Nephron (organoid): ENCODE measurements around the gene ATP10B.

Experiments
- H3K27ac Mint-ChIP-seq, 3 experiments: 2 replicates each; pipeline ENCODE4 v1.8.0; 2020; ENCODE audit warnings: mixed read lengths in 3 of 3, mild to moderate bottlenecking in 2 of 3, moderate library complexity in 1 of 3
- H3K27me3 Mint-ChIP-seq: 2 replicates; pipeline ENCODE4 v1.8.0; 2021; ENCODE audit warnings: low read depth, mild to moderate bottlenecking, moderate library complexity, mixed read lengths
- H3K36me3 Mint-ChIP-seq: 2 replicates; pipeline ENCODE4 v1.8.0; 2020; ENCODE audit warnings: low read depth, mixed read lengths
- H3K4me1 Mint-ChIP-seq: 2 replicates; pipeline ENCODE4 v1.8.0; 2020; ENCODE audit warnings: mixed read lengths
- H3K4me3 Mint-ChIP-seq, 3 experiments: 2 replicates each; pipeline ENCODE4 v1.8.0; 2020; ENCODE audit warnings: mild to moderate bottlenecking in 3 of 3, mixed read lengths in 3 of 3, moderate library complexity in 2 of 3
- H3K9me3 Mint-ChIP-seq: 2 replicates; pipeline ENCODE4 v1.8.0; 2020; ENCODE audit warnings: mixed read lengths
- CTCF ChIP-seq, 3 experiments: fragments of 200-600 bp; sonication (generic); IDR thresholded peaks; one replicate each; pipeline ENCODE4 v1.5.0; 2021; ENCODE audit warnings: antibody characterized with exemption in 3 of 3; ENCODE audit not compliant: unreplicated experiment in 3 of 3

ATP10B gene

GRCh38 chr5:160573318-160573717 lies 278.7 kb downstream of the ATP10B start:
- Mint-ChIP-seq H3K4me1 (no peaks in the 10 kb centered on the region), H3K36me3 (no peaks in the 10 kb centered on the region), H3K4me3 (no peak overlapping the region), H3K9me3 (no peaks in the 10 kb centered on the region), H3K27ac (no peak overlapping the region), H3K27me3 (peaks cover 5% of the 10 kb centered on the region)
- TF ChIP-seq CTCF (IDR thresholded peaks at IDR 0.05; ENCODE audit: unreplicated experiment in 3 of 3) = no peak

DNA sequence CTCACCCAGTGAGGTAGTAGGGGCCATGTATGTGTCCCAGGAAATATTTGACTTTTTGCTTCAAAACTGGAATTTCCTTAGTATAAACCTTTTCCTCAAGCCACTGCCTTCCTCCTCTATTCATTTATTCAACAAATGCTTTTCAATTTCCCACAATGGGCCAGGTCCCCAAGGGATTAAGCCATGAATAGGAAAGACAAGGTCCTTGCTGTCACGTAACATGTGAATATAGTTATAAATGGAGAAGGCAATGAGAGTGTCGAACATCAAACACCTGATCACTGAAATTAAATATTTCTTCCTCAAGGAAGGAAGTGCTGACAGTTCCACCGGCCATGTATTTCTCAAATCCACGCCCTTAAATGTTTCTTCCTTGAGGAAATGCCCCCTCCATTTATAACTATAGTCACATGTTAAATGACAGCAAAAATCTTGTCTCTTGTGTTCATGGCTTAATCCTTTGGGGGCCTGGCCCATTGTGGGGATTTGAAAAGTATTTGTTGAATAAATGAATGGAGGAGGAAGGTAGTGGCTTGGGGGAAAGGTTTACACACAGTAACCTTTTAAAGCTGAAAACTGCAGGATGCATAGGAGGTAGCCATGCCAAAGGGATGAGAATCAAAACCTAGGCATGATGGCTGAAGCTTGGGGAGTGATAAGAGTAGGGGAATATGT lies 284.8 kb downstream of the ATP10B start:
- no peaks in the 10 kb centered on the region for H3K4me1 Mint-ChIP-seq
- TF ChIP-seq CTCF (IDR thresholded peaks at IDR 0.05; ENCODE audit: unreplicated experiment in 3 of 3) = no peak
- no peaks in the 10 kb centered on the region for H3K36me3 Mint-ChIP-seq
- H3K27ac Mint-ChIP-seq = no peak overlapping the region
- H3K4me3 Mint-ChIP-seq = no peak overlapping the region
- H3K27me3 Mint-ChIP-seq = no peaks in the 10 kb centered on the region
- peaks cover 3% of the 10 kb centered on the region for H3K9me3 Mint-ChIP-seq

GRCh38 chr5:160565376-160565775 lies 286.6 kb downstream of the ATP10B start:
- no peaks in the 10 kb centered on the region for H3K4me1 Mint-ChIP-seq
- H3K4me3 Mint-ChIP-seq = no peak overlapping the region
- H3K27me3 Mint-ChIP-seq = no peaks in the 10 kb centered on the region
- H3K9me3 Mint-ChIP-seq = peaks cover 3% of the 10 kb centered on the region
- H3K36me3 Mint-ChIP-seq = no peaks in the 10 kb centered on the region
- no peak for TF ChIP-seq CTCF (IDR thresholded peaks at IDR 0.05; ENCODE audit: unreplicated experiment in 3 of 3)
- H3K27ac Mint-ChIP-seq = no peak overlapping the region

- peaks cover 5% of the 10 kb centered on the region for H3K27me3 Mint-ChIP-seq
- H3K27ac Mint-ChIP-seq = peak overlapping the region in 1 of 3 experiments; percentile 0
- TF ChIP-seq CTCF (IDR thresholded peaks at IDR 0.05; ENCODE audit: unreplicated experiment in 3 of 3) = no peak
Measured at GRCh38 chr5:160556846-160557245, 295.2 kb downstream of the ATP10B start.

GRCh38 chr5:160555971-160556631 lies 295.9 kb downstream of the ATP10B start:
- TF ChIP-seq CTCF (IDR thresholded peaks at IDR 0.05; ENCODE audit: unreplicated experiment in 3 of 3) = no peak
- Mint-ChIP-seq H3K9me3 (no peaks in the 10 kb centered on the region), H3K27me3 (peaks cover 5% of the 10 kb centered on the region), H3K36me3 (no peaks in the 10 kb centered on the region), H3K4me1 (peaks cover 6% of the 10 kb centered on the region), H3K27ac (peak overlapping the region; percentile 0 to 36 (median 18)), H3K4me3 (no peak overlapping the region)

More at GRCh38 chr5:160556846-160557245, 295.2 kb downstream of the ATP10B start:
- H3K4me3 Mint-ChIP-seq = no peak overlapping the region
- H3K36me3 Mint-ChIP-seq = no peaks in the 10 kb centered on the region
- H3K4me1 Mint-ChIP-seq = peaks cover 6% of the 10 kb centered on the region
- no peaks in the 10 kb centered on the region for H3K9me3 Mint-ChIP-seq

- Mint-ChIP-seq H3K4me1 (peaks cover 6% of the 10 kb centered on the region), H3K4me3 (no peak overlapping the region), H3K27ac (peak overlapping the region; percentile 0 to 18 (median 1)), H3K36me3 (no peaks in the 10 kb centered on the region), H3K9me3 (no peaks in the 10 kb centered on the region), H3K27me3 (peaks cover 5% of the 10 kb centered on the region)
- no peak for TF ChIP-seq CTCF (IDR thresholded peaks at IDR 0.05; ENCODE audit: unreplicated experiment in 3 of 3)
Measured at GRCh38 chr5:160555581-160555970, 296.4 kb downstream of the ATP10B start.
